ENCODE measurements around the gene OSTN.

Gene OSTN

DNA sequence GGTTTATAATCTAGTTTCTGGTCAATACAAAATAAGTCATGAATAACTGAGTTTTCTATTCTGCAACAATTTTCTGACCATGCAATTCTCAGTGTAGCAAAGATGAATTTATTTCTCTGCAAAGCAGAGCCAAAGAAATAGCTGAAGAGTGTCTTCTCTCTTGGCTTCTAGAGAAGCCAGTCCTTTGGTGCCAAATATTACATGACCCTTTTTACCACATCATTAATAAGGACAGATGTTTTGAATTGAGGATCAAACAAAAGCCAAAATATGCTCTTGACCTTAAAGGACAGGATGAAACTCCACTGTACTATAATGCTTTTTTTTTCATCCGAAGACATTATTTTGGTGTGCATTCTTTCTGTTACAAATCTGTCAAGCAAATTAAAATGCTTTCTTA lies 40.2 kb upstream of the OSTN start:
- no peak for TF ChIP-seq SPI1 (IDR thresholded peaks at IDR 0.05; ENCODE audit: borderline replicate concordance, low read depth)
- Histone ChIP-seq H3K4me3 (replicated peaks; ENCODE audit: insufficient read depth, low read length) (no peak overlapping the region), H3K27ac (replicated peaks) (no peak overlapping the region), H3K27me3 (ENCODE audit: insufficient read depth, poor library complexity, severe bottlenecking) (no peaks in the 10 kb centered on the region)
- no peak for DNase-seq (ENCODE audit: low read depth in 1 of 2, low spot score in 1 of 2)

DNA sequence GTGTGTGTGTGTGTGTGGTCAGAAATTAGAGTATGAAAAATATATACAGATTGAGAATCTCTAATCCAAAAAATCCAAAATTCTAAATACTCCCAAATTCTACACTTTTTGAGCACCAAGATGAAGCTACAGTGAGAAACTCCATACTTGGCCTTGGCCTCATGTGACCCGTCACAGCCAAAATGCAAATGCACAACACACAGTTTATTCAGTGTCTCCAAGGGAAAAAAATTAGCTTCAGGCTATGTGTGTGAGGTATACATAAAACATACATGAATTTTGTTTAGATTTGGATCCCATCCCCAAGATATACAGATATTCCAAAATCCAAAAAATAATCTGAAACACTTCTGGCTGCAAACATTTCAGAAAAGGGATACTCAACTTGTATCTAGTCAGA lies 33.2 kb upstream of the OSTN start:
- Histone ChIP-seq H3K27me3 (ENCODE audit: insufficient read depth, poor library complexity, severe bottlenecking) (no peaks in the 10 kb centered on the region), H3K4me3 (replicated peaks; ENCODE audit: insufficient read depth, low read length) (no peak overlapping the region)
- TF ChIP-seq GABPA (IDR thresholded peaks at IDR 0.05; ENCODE audit: low read depth): no peak
- TF ChIP-seq, protein P1, sequence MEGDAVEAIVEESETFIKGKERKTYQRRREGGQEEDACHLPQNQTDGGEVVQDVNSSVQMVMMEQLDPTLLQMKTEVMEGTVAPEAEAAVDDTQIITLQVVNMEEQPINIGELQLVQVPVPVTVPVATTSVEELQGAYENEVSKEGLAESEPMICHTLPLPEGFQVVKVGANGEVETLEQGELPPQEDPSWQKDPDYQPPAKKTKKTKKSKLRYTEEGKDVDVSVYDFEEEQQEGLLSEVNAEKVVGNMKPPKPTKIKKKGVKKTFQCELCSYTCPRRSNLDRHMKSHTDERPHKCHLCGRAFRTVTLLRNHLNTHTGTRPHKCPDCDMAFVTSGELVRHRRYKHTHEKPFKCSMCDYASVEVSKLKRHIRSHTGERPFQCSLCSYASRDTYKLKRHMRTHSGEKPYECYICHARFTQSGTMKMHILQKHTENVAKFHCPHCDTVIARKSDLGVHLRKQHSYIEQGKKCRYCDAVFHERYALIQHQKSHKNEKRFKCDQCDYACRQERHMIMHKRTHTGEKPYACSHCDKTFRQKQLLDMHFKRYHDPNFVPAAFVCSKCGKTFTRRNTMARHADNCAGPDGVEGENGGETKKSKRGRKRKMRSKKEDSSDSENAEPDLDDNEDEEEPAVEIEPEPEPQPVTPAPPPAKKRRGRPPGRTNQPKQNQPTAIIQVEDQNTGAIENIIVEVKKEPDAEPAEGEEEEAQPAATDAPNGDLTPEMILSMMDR (IDR thresholded peaks at IDR 0.05; ENCODE audit: insufficient read depth, low read length): no peak
- TF ChIP-seq SPI1 (IDR thresholded peaks at IDR 0.05; ENCODE audit: borderline replicate concordance, low read depth): no peak
- no peak for TF ChIP-seq POLR2AphosphoS5 (IDR thresholded peaks at IDR 0.05; ENCODE audit: low read depth)
- TF ChIP-seq, protein P2, sequence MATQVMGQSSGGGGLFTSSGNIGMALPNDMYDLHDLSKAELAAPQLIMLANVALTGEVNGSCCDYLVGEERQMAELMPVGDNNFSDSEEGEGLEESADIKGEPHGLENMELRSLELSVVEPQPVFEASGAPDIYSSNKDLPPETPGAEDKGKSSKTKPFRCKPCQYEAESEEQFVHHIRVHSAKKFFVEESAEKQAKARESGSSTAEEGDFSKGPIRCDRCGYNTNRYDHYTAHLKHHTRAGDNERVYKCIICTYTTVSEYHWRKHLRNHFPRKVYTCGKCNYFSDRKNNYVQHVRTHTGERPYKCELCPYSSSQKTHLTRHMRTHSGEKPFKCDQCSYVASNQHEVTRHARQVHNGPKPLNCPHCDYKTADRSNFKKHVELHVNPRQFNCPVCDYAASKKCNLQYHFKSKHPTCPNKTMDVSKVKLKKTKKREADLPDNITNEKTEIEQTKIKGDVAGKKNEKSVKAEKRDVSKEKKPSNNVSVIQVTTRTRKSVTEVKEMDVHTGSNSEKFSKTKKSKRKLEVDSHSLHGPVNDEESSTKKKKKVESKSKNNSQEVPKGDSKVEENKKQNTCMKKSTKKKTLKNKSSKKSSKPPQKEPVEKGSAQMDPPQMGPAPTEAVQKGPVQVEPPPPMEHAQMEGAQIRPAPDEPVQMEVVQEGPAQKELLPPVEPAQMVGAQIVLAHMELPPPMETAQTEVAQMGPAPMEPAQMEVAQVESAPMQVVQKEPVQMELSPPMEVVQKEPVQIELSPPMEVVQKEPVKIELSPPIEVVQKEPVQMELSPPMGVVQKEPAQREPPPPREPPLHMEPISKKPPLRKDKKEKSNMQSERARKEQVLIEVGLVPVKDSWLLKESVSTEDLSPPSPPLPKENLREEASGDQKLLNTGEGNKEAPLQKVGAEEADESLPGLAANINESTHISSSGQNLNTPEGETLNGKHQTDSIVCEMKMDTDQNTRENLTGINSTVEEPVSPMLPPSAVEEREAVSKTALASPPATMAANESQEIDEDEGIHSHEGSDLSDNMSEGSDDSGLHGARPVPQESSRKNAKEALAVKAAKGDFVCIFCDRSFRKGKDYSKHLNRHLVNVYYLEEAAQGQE (IDR thresholded peaks at IDR 0.05; ENCODE audit: insufficient replicate concordance, low read depth): no peak

DNA sequence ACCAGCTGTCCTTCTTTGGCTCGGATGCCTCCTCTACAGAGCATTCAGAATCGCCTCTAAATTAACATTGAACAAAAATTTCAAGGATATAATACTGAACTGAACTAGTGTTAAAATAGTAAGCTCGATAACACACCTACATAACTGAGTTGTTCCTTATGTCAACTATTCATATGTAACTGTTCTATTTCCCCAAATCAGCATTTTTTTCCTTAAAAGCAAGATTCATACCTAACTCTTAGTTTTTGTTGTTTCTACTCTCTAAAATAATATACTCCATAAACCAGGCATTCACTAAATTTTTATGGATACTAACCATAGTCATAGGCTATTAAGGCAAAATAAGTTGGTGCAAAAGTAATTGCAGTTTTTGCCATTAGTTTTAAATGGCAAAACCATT lies 32.7 kb upstream of the OSTN start:
- TF ChIP-seq, protein P2 (IDR thresholded peaks at IDR 0.05; ENCODE audit: insufficient replicate concordance, low read depth): no peak
- TF ChIP-seq SPI1 (IDR thresholded peaks at IDR 0.05; ENCODE audit: borderline replicate concordance, low read depth): no peak
- TF ChIP-seq GABPA (IDR thresholded peaks at IDR 0.05; ENCODE audit: low read depth): no peak
- no peak for TF ChIP-seq POLR2AphosphoS5 (IDR thresholded peaks at IDR 0.05; ENCODE audit: low read depth)
- TF ChIP-seq, protein P1 (IDR thresholded peaks at IDR 0.05; ENCODE audit: insufficient read depth, low read length): no peak
- DNase-seq (ENCODE audit: low read depth in 1 of 2, low spot score in 1 of 2): no peak
- H3K27ac ChIP-seq (replicated peaks): no peak overlapping the region
- H3K4me3 ChIP-seq (replicated peaks; ENCODE audit: insufficient read depth, low read length): no peak overlapping the region
- H3K27me3 ChIP-seq (ENCODE audit: insufficient read depth, poor library complexity, severe bottlenecking): no peaks in the 10 kb centered on the region

More for the DNA sequence above, 33.2 kb upstream of the OSTN start:
- no peak overlapping the region for H3K27ac ChIP-seq (replicated peaks)
- DNase-seq (ENCODE audit: low read depth in 1 of 2, low spot score in 1 of 2): no peak

DNA sequence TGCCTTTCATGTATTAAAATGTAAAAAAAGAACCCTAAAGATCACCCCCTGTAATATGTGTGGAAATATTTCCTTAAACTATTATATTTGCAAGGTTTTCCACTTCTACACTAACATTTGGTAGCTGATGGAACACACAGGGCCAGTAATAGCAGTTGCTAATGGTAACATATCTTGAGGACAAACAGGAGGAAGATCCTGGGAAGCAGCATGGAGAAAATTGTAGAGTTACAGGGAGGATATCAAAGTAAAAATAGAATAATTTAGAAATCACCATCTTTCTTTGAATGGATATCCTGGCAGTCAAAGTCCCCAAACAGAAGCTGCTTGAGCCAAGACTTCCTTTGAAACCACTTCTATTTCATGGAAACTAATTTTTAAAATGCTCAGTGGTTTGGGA lies 29.5 kb upstream of the OSTN start:
- Histone ChIP-seq H3K27me3 (ENCODE audit: insufficient read depth, poor library complexity, severe bottlenecking) (peaks cover 2% of the 10 kb centered on the region), H3K4me3 (replicated peaks; ENCODE audit: insufficient read depth, low read length) (no peak overlapping the region), H3K27ac (replicated peaks) (no peak overlapping the region)
- no peak for TF ChIP-seq SPI1 (IDR thresholded peaks at IDR 0.05; ENCODE audit: borderline replicate concordance, low read depth)
- DNase-seq (ENCODE audit: low read depth in 1 of 2, low spot score in 1 of 2): no peak

DNA sequence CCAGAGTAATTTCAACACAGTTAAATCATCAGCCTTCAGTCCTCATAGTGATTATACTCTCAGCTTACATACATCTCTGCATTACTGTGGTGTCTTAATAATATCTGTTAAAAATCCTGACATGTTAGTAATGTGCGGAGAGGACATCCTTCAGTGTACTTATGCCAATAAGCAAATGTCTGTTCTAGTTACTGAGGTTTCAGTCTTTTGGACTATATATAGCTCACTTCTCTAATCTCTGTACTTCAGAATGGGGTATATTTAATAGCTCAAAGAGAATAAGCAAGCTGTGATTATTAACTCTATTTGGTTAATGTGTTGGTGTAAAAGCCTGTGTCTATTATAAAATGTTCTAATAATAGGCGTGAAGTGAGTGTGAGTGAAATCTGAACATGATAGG lies 28.9 kb upstream of the OSTN start:
- Histone ChIP-seq H3K4me3 (replicated peaks; ENCODE audit: insufficient read depth, low read length) (no peak overlapping the region), H3K27ac (replicated peaks) (no peak overlapping the region), H3K27me3 (ENCODE audit: insufficient read depth, poor library complexity, severe bottlenecking) (peaks cover 2% of the 10 kb centered on the region)
- DNase-seq (ENCODE audit: low read depth in 1 of 2, low spot score in 1 of 2): no peak
- TF ChIP-seq GABPA (IDR thresholded peaks at IDR 0.05; ENCODE audit: low read depth) (no peak), SPI1 (IDR thresholded peaks at IDR 0.05; ENCODE audit: borderline replicate concordance, low read depth) (no peak), POLR2AphosphoS5 (IDR thresholded peaks at IDR 0.05; ENCODE audit: low read depth) (no peak)
- TF ChIP-seq, protein P2 (IDR thresholded peaks at IDR 0.05; ENCODE audit: insufficient replicate concordance, low read depth): no peak
- TF ChIP-seq, protein P1 (IDR thresholded peaks at IDR 0.05; ENCODE audit: insufficient read depth, low read length): no peak

Measured in HL-60 (cell line).